HTERT RPE-1 (cell line): ENCODE results near the gene ASB8.

Source experiments
- in situ Hi-C: fragments of 300-500 bp; cut with MboI; formaldehyde crosslinking; loops from 4 replicates; pipeline ENCODE4 v1.14.3; 2020; ENCODE audit warnings: low sequenced_read_pairs

Gene ASB8

GRCh38 chr12:48157018-48157888, at the start of gene ASB8:
ASB8 (minus strand) TSS chr12:48157515; CDS start chr12:48153496, 4,019 bp downstream.
- in situ Hi-C loops: no loop called here

GRCh38 chr12:48203192-48203591, 45.9 kb upstream of the ASB8 start, which contains the start of gene OR10AD1:
OR10AD1 (minus strand) TSS chr12:48203292; CDS start chr12:48203292, 0 bp downstream.
- in situ Hi-C loops: no loop called here

GRCh38 chr12:48202766-48203165, 45.5 kb upstream of the ASB8 start:
- in situ Hi-C loops: no loop called here

- in situ Hi-C loops: no loop called here
Observed at GRCh38 chr12:48201516-48201915, 44.2 kb upstream of the ASB8 start.

GRCh38 chr12:48201091-48201490, 43.8 kb upstream of the ASB8 start:
- in situ Hi-C loops: no loop called here

GRCh38 chr12:48199774-48200221, 42.5 kb upstream of the ASB8 start:
- in situ Hi-C loops: no loop called here

GRCh38 chr12:48198985-48199384, 41.7 kb upstream of the ASB8 start:
- in situ Hi-C loops: no loop called here

GRCh38 chr12:48198672-48198971, 41.3 kb upstream of the ASB8 start:
- in situ Hi-C loops: no loop called here

- in situ Hi-C loops: no loop called here
Observed at GRCh38 chr12:48197971-48198671, 40.8 kb upstream of the ASB8 start.

GRCh38 chr12:48197549-48197970, 40.2 kb upstream of the ASB8 start:
- in situ Hi-C loops: no loop called here

- in situ Hi-C loops: no loop called here
Observed at GRCh38 chr12:48194799-48195201, 37.5 kb upstream of the ASB8 start.

GRCh38 chr12:48193623-48194022, 36.3 kb upstream of the ASB8 start:
- in situ Hi-C loops: no loop called here

GRCh38 chr12:48192861-48193260, 35.5 kb upstream of the ASB8 start:
- in situ Hi-C loops: no loop called here

GRCh38 chr12:48191096-48191495, 33.8 kb upstream of the ASB8 start:
- in situ Hi-C loops: no loop called here

- in situ Hi-C loops: no loop called here
Observed at GRCh38 chr12:48189331-48190125, 32.2 kb upstream of the ASB8 start.

GRCh38 chr12:48187916-48188695, 30.8 kb upstream of the ASB8 start:
- in situ Hi-C loops: no loop called here

- in situ Hi-C loops: no loop called here
Observed at GRCh38 chr12:48185181-48185919, 28.0 kb upstream of the ASB8 start.

GRCh38 chr12:48184549-48184922, 27.2 kb upstream of the ASB8 start:
- in situ Hi-C loops: no loop called here

- in situ Hi-C loops: no loop called here
Observed at GRCh38 chr12:48183876-48184548, 26.7 kb upstream of the ASB8 start.
